Measurements from ENCODE around the gene POLN. TPM values are rescaled to one million over a fixed set of nuclear protein-coding genes. Genes with fewer than 3 reads are reported as not detected.

The POLN gene
- total RNA-seq, 1 donor: 2.9 TPM

- Histone ChIP-seq H3K79me2 (ENCODE audit: insufficient read depth, low read length) (peaks cover 75% of the 10 kb centered on the region), H4K20me1 (ENCODE audit: insufficient read depth, low read length) (peaks cover 83% of the 10 kb centered on the region), H3K4me2 (ENCODE audit: insufficient read depth, low read length) (peak overlapping the region; percentile 20), H3K36me3 (ENCODE audit: insufficient read depth, low read length) (peaks cover 27% of the 10 kb centered on the region), H2AFZ (ENCODE audit: low read length) (no peak overlapping the region), H3K9me3 (ENCODE audit: low read depth, low read length) (no peaks in the 10 kb centered on the region), H3K27me3 (ENCODE audit: insufficient read depth, low read length) (no peaks in the 10 kb centered on the region), H3K4me3 (ENCODE audit: insufficient read depth, low read length) (no peak overlapping the region), H3K4me1 (ENCODE audit: insufficient read depth, low read length) (peaks cover 29% of the 10 kb centered on the region), H3K27ac (ENCODE audit: low read depth, low read length) (peak overlapping the region; percentile 19)
- DNase-seq (ENCODE audit: insufficient read length, low spot score, missing footprints): peak; percentile 77
- TF ChIP-seq, protein P1, sequence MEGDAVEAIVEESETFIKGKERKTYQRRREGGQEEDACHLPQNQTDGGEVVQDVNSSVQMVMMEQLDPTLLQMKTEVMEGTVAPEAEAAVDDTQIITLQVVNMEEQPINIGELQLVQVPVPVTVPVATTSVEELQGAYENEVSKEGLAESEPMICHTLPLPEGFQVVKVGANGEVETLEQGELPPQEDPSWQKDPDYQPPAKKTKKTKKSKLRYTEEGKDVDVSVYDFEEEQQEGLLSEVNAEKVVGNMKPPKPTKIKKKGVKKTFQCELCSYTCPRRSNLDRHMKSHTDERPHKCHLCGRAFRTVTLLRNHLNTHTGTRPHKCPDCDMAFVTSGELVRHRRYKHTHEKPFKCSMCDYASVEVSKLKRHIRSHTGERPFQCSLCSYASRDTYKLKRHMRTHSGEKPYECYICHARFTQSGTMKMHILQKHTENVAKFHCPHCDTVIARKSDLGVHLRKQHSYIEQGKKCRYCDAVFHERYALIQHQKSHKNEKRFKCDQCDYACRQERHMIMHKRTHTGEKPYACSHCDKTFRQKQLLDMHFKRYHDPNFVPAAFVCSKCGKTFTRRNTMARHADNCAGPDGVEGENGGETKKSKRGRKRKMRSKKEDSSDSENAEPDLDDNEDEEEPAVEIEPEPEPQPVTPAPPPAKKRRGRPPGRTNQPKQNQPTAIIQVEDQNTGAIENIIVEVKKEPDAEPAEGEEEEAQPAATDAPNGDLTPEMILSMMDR (IDR thresholded peaks at IDR 0.05; ENCODE audit: extremely low read depth, low read depth, low read length): no peak
Observed at GRCh38 chr4:2256156-2256731, 14.3 kb upstream of the POLN start.

DNA sequence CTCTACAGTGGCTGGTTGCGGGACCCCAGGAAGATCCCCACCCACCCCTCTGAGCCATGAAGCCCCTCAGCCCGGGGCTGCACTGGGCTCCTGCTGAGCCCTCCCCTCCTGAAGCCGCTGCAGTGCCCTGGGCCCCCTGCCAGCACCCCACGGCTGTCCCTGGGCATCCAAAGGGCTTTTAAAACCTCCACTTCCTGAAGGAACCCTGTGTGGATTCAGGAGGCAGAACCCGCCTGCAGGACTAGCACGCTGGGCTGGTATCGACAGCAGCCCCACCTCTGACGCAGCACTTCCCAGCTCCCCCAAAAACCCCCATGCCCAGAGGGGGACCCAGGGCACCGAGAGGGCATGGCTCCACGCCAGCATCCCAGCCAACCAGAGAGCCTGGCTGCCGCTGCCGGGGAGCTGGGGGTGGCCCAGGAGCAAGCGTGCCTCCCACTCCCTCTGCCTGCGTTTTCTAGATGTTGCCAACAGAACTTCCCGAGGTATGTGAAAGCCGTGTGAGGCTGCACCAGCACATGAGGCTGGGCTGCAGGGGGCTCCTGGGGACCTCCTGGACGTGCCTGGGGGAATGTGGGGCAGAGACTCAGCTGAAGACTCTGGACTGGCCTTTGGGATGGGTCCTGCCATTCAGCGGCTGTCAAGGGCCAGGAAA is 13.7 kb upstream of the POLN start:
- Histone ChIP-seq H3K79me2 (ENCODE audit: insufficient read depth, low read length) (peaks cover 69% of the 10 kb centered on the region), H3K27me3 (ENCODE audit: insufficient read depth, low read length) (no peaks in the 10 kb centered on the region), H4K20me1 (ENCODE audit: insufficient read depth, low read length) (peaks cover 86% of the 10 kb centered on the region), H3K4me2 (ENCODE audit: insufficient read depth, low read length) (peak overlapping the region; percentile 20), H3K4me3 (ENCODE audit: insufficient read depth, low read length) (no peak overlapping the region), H3K4me1 (ENCODE audit: insufficient read depth, low read length) (peaks cover 27% of the 10 kb centered on the region), H2AFZ (ENCODE audit: low read length) (no peak overlapping the region), H3K36me3 (ENCODE audit: insufficient read depth, low read length) (peaks cover 27% of the 10 kb centered on the region), H3K9me3 (ENCODE audit: low read depth, low read length) (no peaks in the 10 kb centered on the region), H3K27ac (ENCODE audit: low read depth, low read length) (peak overlapping the region; percentile 19)
- TF ChIP-seq, protein P1 (IDR thresholded peaks at IDR 0.05; ENCODE audit: extremely low read depth, low read depth, low read length): no peak
- peak; percentile 93 for DNase-seq (ENCODE audit: insufficient read length, low spot score, missing footprints)

DNA sequence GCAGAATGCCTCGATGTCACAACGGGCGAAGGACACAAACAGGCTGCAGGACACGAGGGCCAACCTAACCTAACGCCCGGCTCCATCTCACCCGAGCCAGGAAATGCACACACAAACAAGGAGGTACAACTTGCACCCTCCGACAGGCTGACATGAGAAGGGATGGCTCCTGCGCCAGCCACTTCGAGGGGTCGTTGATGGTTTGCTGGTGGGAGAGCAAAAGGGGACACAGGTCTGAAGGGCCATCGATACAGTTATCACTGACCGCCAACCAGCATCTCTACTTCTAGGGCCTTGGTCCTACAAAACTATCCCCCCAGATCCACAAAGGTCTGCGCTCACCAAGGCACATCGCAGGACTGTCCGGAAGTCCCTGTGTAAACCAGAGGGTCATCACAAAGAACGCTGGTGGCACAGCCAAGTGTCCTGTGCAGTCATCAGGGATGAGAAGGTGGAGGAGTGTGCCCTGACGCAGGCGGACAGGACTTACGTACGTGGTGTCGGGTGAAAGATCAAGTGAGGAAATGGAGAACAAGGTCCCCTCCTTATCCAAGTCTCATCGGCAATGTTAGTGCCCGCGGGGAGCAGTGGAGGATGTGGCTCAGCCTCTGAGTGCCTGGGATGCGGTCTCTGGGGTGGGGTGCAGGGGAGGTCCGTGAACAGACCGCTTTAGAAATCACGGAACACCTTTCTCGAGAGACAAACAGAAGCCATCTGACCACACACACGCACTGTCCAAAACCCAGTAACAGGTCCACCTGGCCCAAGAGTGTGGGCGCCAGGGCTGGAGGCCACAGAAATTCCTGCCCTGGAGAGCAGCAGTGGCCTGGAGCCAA is 13.0 kb upstream of the POLN start:
- Histone ChIP-seq H3K9me3 (ENCODE audit: low read depth, low read length) (no peaks in the 10 kb centered on the region), H2AFZ (ENCODE audit: low read length) (no peak overlapping the region), H3K27ac (ENCODE audit: low read depth, low read length) (no peak overlapping the region), H3K36me3 (ENCODE audit: insufficient read depth, low read length) (peaks cover 31% of the 10 kb centered on the region), H3K4me3 (ENCODE audit: insufficient read depth, low read length) (no peak overlapping the region), H4K20me1 (ENCODE audit: insufficient read depth, low read length) (peaks cover 84% of the 10 kb centered on the region), H3K4me1 (ENCODE audit: insufficient read depth, low read length) (peaks cover 20% of the 10 kb centered on the region), H3K27me3 (ENCODE audit: insufficient read depth, low read length) (no peaks in the 10 kb centered on the region), H3K4me2 (ENCODE audit: insufficient read depth, low read length) (no peak overlapping the region), H3K79me2 (ENCODE audit: insufficient read depth, low read length) (peaks cover 61% of the 10 kb centered on the region)
- TF ChIP-seq, protein P1 (IDR thresholded peaks at IDR 0.05; ENCODE audit: extremely low read depth, low read depth, low read length): no peak
- DNase-seq (ENCODE audit: insufficient read length, low spot score, missing footprints): peak; percentile 83
